T-helper 1 cell treated with Interleukin-12 subunit alpha and Interleukin-12 subunit beta and Interleukin-4 antibody, amounts not matched to agents 30 ng/mL and 1 ng/mL, for 36 hours (primary cell): ENCODE data around the gene SNRNP200. TPM values are rescaled to one million over a fixed set of nuclear protein-coding genes. Genes with fewer than 3 reads are reported as not detected.

Source experiments
- intact Hi-C: fragments of 100-400 bp; cut with micrococcal nuclease; formaldehyde crosslinking; loops from one replicate; pipeline ENCODE4 v1.15.1; 2024
- total RNA-seq: library from RNA; stranded (reverse); gene quantifications from 2 replicates; pipeline ENCODE4 v1.2.3, GENCODE V29; 2022

SNRNP200 gene
- total RNA-seq, 1 donor from 2014 or later, result 187 TPM

DNA sequence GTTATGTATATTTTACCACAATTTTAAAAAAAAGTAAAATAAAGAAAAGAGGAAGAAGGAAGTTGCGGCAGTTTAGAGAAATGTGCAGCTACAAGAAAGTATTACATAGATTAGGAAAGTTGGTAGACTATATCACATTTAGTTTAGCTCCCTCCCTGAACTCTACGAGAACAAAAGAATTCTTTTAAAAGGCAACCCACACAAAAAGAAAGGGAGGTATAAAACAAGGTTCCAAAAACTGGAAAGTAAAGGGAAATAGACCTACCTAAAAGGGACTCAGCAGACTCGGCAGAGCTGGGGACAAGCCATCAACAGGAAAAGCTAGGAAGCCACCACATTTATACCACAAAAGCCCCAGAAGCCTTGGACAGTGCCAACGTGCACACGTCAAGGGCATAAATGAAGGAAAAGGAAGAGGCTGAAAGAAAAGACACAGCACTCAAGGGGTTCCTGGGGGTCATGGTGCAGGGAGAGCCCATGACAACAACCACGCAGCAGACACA, 48.7 kb downstream of the SNRNP200 start:
- intact Hi-C loops, result no loop called here

DNA sequence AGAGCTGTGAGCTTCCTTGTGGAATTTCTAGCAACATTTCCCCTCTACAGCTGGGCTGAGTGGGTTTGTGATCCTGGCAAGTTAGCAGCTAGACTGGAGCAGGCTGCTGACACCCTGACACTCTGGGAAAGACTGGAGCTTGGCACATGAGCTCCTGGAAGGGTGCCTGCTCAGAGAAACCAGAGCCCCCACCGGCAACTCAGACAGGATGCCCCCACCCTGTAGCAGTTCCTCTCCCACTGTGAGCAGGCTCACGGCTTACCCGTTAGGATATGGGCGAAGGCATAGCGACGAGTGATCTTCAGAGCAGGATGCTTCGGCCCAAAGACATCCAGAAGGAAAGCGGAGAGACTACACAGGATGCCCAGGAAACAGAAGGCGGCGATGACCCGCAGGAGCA, 50.8 kb downstream of the SNRNP200 start:
- intact Hi-C loops, result no loop called here

DNA sequence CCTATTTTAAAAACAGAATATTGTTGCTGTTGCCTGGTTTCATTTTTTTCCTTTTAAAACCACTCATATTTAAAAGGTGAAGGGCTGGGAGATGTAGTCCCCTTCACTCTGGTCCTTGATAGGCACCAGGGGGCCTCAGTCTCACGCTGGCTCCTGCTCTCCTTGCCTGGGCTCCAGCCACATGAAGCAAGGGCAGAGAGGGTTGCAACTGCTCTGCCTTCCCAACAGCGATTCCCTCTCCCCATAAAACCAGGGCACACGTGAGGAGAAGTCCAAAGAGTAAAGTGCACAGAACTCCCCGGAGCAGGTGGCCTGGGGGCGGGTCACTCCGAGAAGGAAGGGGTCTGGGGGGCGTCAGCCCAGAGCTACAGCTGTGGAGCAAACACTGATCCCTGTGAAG, 52.3 kb downstream of the SNRNP200 start:
- intact Hi-C loops, result no loop called here

- intact Hi-C loops, result no loop called here
Observed at GRCh38 chr2:96252526-96252925, 52.8 kb downstream of the SNRNP200 start.

GRCh38 chr2:96251721-96252292, 53.5 kb downstream of the SNRNP200 start:
- intact Hi-C loops, result no loop called here

DNA sequence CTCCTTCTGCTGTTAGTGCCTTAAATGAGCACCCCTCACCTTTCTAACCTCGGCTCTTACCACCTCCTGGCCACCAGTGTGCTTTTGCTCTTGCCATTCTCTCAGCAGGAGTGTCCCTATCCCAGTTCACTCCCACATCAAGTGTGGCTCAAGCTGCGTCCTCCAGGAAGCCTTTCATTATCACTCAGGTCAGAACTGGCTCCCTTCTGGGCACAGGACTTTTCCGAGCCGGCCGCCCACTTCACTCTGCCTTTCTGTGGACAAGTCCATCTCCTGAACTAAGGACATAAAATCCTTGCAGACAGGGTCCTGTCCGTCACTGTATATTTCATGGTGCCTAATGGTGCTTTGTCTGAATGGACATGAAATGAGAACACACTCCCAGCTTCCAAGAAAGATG, 55.2 kb downstream of the SNRNP200 start:
- intact Hi-C loops, result no loop called here

GRCh38 chr2:96249654-96250053, 55.7 kb downstream of the SNRNP200 start:
- intact Hi-C loops, result no loop called here

GRCh38 chr2:96248624-96249023, 56.7 kb downstream of the SNRNP200 start:
- intact Hi-C loops, result no loop called here

GRCh38 chr2:96247896-96248295, 57.5 kb downstream of the SNRNP200 start:
- intact Hi-C loops, result no loop called here

DNA sequence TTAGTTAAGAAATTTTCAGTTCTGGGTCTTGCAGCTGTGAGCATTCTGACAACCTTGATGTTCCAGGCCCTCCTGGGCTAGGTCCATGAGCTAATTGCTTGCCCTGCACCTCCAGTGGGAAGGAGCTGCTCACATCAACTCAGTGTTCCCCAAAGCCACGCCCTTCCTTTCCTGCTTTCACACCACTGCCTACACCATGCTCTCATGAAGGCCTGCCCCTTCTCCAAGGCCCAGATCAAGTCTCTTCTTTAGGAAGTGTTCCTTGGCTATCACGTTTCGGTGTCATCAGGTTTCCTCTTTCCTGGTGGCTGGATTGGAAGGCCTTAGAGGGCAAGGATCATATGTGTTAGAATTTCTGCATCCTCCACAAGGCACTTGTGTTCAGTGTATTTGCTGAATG, 58.3 kb downstream of the SNRNP200 start:
- intact Hi-C loops, result no loop called here

DNA sequence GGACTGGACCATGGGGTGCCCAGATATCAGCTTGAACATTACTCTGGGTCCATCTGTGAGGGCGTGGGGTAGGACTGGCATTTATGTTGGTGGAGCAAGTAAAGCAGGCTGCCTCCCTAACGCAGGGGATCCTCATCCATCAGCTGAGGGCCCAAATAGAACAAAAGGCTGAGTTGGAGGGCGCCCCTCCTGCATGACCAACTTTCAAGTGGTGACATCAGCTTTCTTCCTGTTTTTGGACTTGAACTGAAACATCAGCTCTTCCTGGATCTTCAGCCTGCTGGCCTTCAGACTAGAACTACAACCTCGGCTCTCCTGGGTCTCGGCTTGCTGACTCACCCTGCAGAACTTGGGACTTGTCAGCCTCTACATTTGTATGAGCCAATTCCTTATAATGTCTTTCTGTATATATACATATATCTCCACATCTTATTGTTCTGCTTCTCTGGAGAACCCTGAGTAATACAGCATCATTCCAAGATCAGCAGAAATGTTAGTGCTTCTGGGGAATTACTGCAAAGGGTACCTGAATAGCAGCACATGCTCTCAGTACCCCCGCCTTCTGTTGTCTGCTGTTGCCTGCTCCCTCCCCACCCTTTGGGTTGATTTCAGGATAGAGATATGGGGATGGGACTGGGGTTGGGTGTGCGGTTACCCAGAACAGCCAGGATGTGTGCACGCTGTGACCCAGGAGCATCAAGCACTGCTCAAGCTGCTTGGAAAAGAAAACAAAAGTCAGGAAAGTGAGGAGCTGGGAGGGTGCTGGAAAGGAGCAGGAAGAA, 59.5 kb downstream of the SNRNP200 start:
- intact Hi-C loops, result no loop called here

DNA sequence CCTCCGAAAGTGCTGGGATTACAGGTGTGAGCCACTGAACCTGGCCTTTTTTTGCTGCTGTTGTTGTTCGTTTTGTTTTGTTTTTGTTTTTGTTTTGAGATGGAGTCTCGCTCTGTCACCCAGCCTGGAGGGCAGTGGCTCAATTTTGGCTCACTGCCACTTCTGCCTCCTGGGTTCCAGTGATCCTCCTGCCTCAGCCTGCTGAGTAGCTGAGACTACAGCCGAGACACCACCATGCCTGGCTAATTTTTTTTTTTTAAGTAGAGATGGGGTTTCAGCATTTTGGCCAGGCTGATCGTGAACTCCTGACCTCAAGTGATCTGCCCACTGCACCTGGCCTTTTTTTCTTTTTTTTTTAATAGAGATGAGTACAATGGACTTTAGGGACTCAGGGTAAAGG, 61.5 kb downstream of the SNRNP200 start:
- intact Hi-C loops, result loop anchor here (2.0 kb wide), 1 partner anchor 61 kb away; the partner anchor contains the start of gene SNRNP200

- intact Hi-C loops, result loop anchor here (1.0 to 2.0 kb wide), 3 partner anchors 23 to 63 kb away; partner anchors contain the start of genes SNRNP200, STARD7 and TMEM127
Observed at GRCh38 chr2:96241900-96242611, 63.3 kb downstream of the SNRNP200 start.

DNA sequence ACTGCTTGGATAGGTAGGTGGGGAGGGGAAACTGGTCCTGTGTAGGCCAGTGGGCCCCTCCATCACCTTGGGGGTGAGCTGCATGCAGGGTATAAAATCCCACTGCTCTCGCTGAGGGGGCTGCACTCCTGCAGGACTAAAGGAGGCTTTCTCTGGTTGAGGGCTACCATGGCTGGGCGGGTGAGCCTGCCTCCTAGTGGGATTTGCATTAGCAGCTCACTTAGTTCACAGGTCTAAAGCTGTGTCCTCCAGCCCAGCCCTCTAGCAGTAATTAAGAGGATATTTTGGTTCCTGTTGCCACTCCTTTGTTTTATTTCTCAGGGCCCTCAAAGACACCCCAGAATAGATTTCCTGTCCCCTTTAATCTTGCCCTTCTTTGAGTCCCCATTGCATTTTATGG, 64.1 kb downstream of the SNRNP200 start:
- intact Hi-C loops, result no loop called here

GRCh38 chr2:96240341-96241038, 64.9 kb downstream of the SNRNP200 start:
- intact Hi-C loops, result no loop called here

GRCh38 chr2:96239745-96240264, 65.5 kb downstream of the SNRNP200 start:
- intact Hi-C loops, result no loop called here

DNA sequence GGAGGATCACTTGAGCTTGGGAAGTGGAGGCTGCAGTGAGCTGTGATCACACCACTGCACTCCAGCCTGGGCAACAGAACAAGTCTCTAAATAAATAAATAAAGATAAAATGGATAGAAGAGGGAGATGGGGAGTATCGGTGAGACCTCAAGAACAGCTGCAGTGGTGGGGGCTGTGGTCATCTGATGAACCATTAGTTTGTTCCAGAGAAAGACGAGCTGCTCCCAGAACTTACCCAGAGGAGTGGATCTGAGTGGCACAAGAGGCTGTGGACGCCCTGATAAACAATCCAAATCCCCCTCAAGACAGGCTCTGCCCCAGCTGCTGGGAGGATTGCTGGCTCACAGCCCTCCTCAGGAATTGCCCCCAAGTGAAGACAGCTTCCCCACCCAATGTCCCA, 66.3 kb downstream of the SNRNP200 start:
- intact Hi-C loops, result no loop called here

- intact Hi-C loops, result no loop called here
Observed at GRCh38 chr2:96238266-96238665, 67.1 kb downstream of the SNRNP200 start.

- intact Hi-C loops, result no loop called here
Observed at GRCh38 chr2:96236882-96237281, 68.5 kb downstream of the SNRNP200 start.

DNA sequence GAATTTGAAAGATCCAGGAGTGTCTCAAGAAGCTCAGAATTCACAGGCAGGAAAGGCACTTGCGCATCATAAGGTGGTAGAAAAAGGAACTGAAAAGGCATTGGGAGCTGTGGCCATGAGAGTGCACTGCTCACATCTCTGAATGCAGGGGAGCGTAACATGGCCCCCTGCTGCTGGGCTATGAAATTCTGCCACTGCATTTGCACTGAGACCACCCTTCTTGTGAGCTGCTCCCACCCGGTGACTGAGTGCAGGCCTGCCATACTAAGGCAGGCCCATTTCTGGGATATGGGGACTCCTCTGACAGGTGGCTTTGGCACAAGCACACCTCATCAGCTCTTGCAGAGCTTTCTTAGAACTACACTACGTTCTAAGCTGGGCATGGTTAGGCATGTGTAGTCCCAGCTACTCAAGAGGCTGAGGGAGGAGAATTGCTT, 71.4 kb downstream of the SNRNP200 start:
- intact Hi-C loops, result no loop called here

- intact Hi-C loops, result no loop called here
Observed at GRCh38 chr2:96233436-96233835, 71.9 kb downstream of the SNRNP200 start.
